OCI-LY7 (cell line): ENCODE data around the gene CNTLN. TPM values are rescaled to one million over a fixed set of nuclear protein-coding genes. Genes with fewer than 3 reads are reported as not detected.
"Not testable (repeated sequence)": the region's sequence is repeated elsewhere in the genome, so short reads cannot be mapped to it uniquely, and the experiment has no call there.

Experiments used
- BruUV-seq: library from RNA; stranded (reverse); fragments of 400-500 nt; replicated peaks from 2 replicates; lab custom pipeline; 2021; lab: Mats Ljungman, UMichigan
- CTCF ChIA-PET: fragments of 300-600 bp; sonication (Branson Sonifier 250); formaldehyde crosslinking; loops from one replicate; lab custom pipeline; 2022; ENCODE audit warnings: antibody characterized with exemption; ENCODE audit not compliant: unreplicated experiment; lab: Charles Lee
- POLR2A ChIA-PET: fragments of 300-600 bp; sonication (Branson Sonifier 250); formaldehyde crosslinking; loops from one replicate; lab custom pipeline; 2022; ENCODE audit warnings: antibody characterized with exemption; lab: Charles Lee
- DNase-seq: peaks from one replicate; pipeline ENCODE4 v3.0.0-alpha.2; 2015; ENCODE audit warnings: low spot score
- H2AFZ ChIP-seq: fragments of 200-600 bp; sonication (generic), shearing (Covaris generic); 2 replicates; pipeline ENCODE4 v1.6.1; 2014; ENCODE audit warnings: mild to moderate bottlenecking, antibody characterized with exemption, low read length, moderate library complexity
- H3K27ac ChIP-seq: fragments of 200-600 bp; sonication (generic); 2 replicates; pipeline ENCODE4 v1.5.1; 2014; ENCODE audit warnings: mixed run types, low read depth, mild to moderate bottlenecking, moderate library complexity, low read length, inconsistent platforms; ENCODE audit not compliant: poor library complexity, severe bottlenecking
- H3K36me3 ChIP-seq: fragments of 200-600 bp; sonication (generic); 2 replicates; pipeline ENCODE4 v1.6.1; 2014; ENCODE audit warnings: mild to moderate bottlenecking, antibody characterized with exemption, low read length, moderate library complexity, mixed read lengths; ENCODE audit not compliant: insufficient read depth
- H3K4me1 ChIP-seq: fragments of 200-600 bp; sonication (generic); 2 replicates; pipeline ENCODE4 v1.5.1; 2014; ENCODE audit warnings: mild to moderate bottlenecking, low read length; ENCODE audit not compliant: insufficient read depth, poor library complexity, severe bottlenecking
- H3K4me2 ChIP-seq: fragments of 200-600 bp; sonication (generic); 2 replicates; pipeline ENCODE4 v1.6.1; 2014; ENCODE audit warnings: mild to moderate bottlenecking, low read length
- H3K4me3 ChIP-seq: fragments of 200-600 bp; sonication (generic); 2 replicates; pipeline ENCODE4 v1.5.1; 2014; ENCODE audit warnings: mild to moderate bottlenecking, low read depth, low read length; ENCODE audit not compliant: poor library complexity, severe bottlenecking
- H3K79me2 ChIP-seq: fragments of 200-600 bp; sonication (generic); 2 replicates; pipeline ENCODE4 v1.6.1; 2016; ENCODE audit warnings: low read depth, mild to moderate bottlenecking, low read length, moderate library complexity, mixed read lengths; ENCODE audit not compliant: insufficient read depth
- H3K9me2 ChIP-seq: fragments of 200-600 bp; sonication (generic); 2 replicates; pipeline ENCODE4 v1.6.1; 2016; ENCODE audit warnings: mild to moderate bottlenecking, low read length, mixed read lengths; ENCODE audit not compliant: insufficient read depth
- H3K9me3 ChIP-seq: fragments of 200-600 bp; sonication (generic); 2 replicates; pipeline ENCODE4 v1.6.1; 2014; ENCODE audit warnings: mild to moderate bottlenecking, mixed run types, low read length, mixed read lengths
- H4K20me1 ChIP-seq: fragments of 200-600 bp; sonication (generic); 2 replicates; pipeline ENCODE4 v1.6.1; 2014; ENCODE audit warnings: mild to moderate bottlenecking, antibody characterized with exemption, low read length, moderate library complexity, mixed read lengths; ENCODE audit not compliant: insufficient read depth
- CTCF ChIP-seq: fragments of 200-600 bp; sonication (generic); conservative IDR thresholded peaks from 2 replicates; pipeline ENCODE4 v1.5.1; 2014; ENCODE audit warnings: mild to moderate bottlenecking, antibody characterized with exemption, low read length, moderate library complexity, mixed read lengths
- EZH2phosphoT487 ChIP-seq: fragments of 200-600 bp; sonication (generic); IDR thresholded peaks from 2 replicates; pipeline ENCODE4 v1.6.1; 2018; ENCODE audit warnings: low read depth, borderline replicate concordance, mild to moderate bottlenecking, mixed run types, antibody characterized with exemption, low read length, moderate library complexity, mixed read lengths
- intact Hi-C: fragments of 100-400 bp; cut with micrococcal nuclease; formaldehyde crosslinking; loops from one replicate; pipeline ENCODE4 v1.10.0; 2022; ENCODE audit not compliant: unreplicated experiment
- total RNA-seq, 2 experiments: library from RNA; depleted of rRNA in 1 of 2; stranded (reverse); fragments of >200 nt in 1 of 2; shearing (Covaris generic) in 1 of 2; gene quantifications; 2 replicates each; pipeline ENCODE4 v1.2.3, GENCODE V29; 2014 to 2022

The CNTLN gene
- total RNA-seq, 2 experiments from 2014 or later: not detected

DNA sequence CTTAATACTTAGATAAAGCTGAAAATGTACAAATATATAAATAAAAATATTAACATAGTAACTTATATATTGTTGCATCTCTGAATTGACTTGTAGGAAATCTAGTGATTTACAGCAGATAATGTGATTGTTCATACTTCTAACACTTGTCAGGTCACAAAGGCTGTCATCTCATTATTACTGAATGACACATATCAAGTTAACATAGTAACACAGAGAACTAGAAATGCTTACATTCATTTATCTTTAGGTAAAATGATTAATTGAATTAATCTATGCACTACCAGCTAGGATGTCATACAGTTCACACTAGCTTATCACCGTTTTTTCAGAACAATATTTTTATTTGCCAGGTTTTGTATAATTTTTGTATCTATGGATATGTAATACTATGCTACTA, 254.2 kb downstream of the CNTLN start:
- no peak for DNase-seq
- H3K9me3 ChIP-seq: no peaks in the 10 kb centered on the region
- H3K4me3 ChIP-seq: no peak overlapping the region
- intact Hi-C loops: no loop called here
- no peak overlapping the region for H2AFZ ChIP-seq
- TF ChIP-seq CTCF (no peak), EZH2phosphoT487 (no peak)
- H3K79me2 ChIP-seq: no peaks in the 10 kb centered on the region
- no peak overlapping the region for H3K4me2 ChIP-seq
- no peaks in the 10 kb centered on the region for H3K36me3 ChIP-seq
- no peaks in the 10 kb centered on the region for H3K4me1 ChIP-seq
- ChIA-PET CTCF (no interaction called here), POLR2A (no interaction called here)
- H3K9me2 ChIP-seq: no peaks in the 10 kb centered on the region
- no TSS peak for BruUV-seq
- no peak overlapping the region for H3K27ac ChIP-seq
- no peaks in the 10 kb centered on the region for H4K20me1 ChIP-seq

GRCh38 chr9:17394881-17395510, 260.2 kb downstream of the CNTLN start:
- no peaks in the 10 kb centered on the region for H3K36me3 ChIP-seq
- H3K4me1 ChIP-seq: no peaks in the 10 kb centered on the region
- POLR2A ChIA-PET: interaction anchor here (0.6 kb wide), 1 partner anchor 21 kb away, joined by 6 read pairs; no protein-coding TSS in a partner anchor
- TF ChIP-seq EZH2phosphoT487: no peak
- no peak for TF ChIP-seq CTCF
- H3K9me3 ChIP-seq: no peaks in the 10 kb centered on the region
- H3K4me2 ChIP-seq: no peak overlapping the region
- H3K4me3 ChIP-seq: no peak overlapping the region
- no peaks in the 10 kb centered on the region for H4K20me1 ChIP-seq
- H3K27ac ChIP-seq: no peak overlapping the region
- H2AFZ ChIP-seq: no peak overlapping the region
- DNase-seq: no peak
- no peaks in the 10 kb centered on the region for H3K79me2 ChIP-seq
- intact Hi-C loops: no loop called here
- H3K9me2 ChIP-seq: no peaks in the 10 kb centered on the region
- no TSS peak for BruUV-seq
- CTCF ChIA-PET: no interaction called here

- H3K36me3 ChIP-seq, H3K9me2 ChIP-seq, H3K9me3 ChIP-seq, DNase-seq, H4K20me1 ChIP-seq, POLR2A ChIA-PET, BruUV-seq, H2AFZ ChIP-seq, H3K27ac ChIP-seq, H3K4me1 ChIP-seq, H3K4me3 ChIP-seq, H3K4me2 ChIP-seq, CTCF ChIA-PET, intact Hi-C loops, H3K79me2 ChIP-seq: not testable (repeated sequence)
Measured at GRCh38 chr9:17397166-17397728, 262.4 kb downstream of the CNTLN start.
